ENCODE data around the gene MAF. TPM values are rescaled to one million over a fixed set of nuclear protein-coding genes. Genes with fewer than 3 reads are reported as not detected.

Gene MAF
- total and polyA plus RNA-seq, 12 donors: 7.2 to 114 (median 57.0) TPM

- H3K9me3 ChIP-seq (replicated peaks in 1 of 3): no peaks in the 10 kb centered on the region
- H3K36me3 ChIP-seq (replicated peaks in 1 of 2): no peaks in the 10 kb centered on the region
- no peak overlapping the region for H3K4me3 ChIP-seq
- H3K27me3 ChIP-seq: no peaks in the 10 kb centered on the region
- H3K27ac ChIP-seq: peak overlapping the region in 4 of 5 donors; percentile 15 to 84 (median 48)
- TF ChIP-seq, protein P1, sequence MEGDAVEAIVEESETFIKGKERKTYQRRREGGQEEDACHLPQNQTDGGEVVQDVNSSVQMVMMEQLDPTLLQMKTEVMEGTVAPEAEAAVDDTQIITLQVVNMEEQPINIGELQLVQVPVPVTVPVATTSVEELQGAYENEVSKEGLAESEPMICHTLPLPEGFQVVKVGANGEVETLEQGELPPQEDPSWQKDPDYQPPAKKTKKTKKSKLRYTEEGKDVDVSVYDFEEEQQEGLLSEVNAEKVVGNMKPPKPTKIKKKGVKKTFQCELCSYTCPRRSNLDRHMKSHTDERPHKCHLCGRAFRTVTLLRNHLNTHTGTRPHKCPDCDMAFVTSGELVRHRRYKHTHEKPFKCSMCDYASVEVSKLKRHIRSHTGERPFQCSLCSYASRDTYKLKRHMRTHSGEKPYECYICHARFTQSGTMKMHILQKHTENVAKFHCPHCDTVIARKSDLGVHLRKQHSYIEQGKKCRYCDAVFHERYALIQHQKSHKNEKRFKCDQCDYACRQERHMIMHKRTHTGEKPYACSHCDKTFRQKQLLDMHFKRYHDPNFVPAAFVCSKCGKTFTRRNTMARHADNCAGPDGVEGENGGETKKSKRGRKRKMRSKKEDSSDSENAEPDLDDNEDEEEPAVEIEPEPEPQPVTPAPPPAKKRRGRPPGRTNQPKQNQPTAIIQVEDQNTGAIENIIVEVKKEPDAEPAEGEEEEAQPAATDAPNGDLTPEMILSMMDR (IDR thresholded peaks at IDR 0.05): no peak
- no peak for TF ChIP-seq POLR2A (IDR thresholded peaks at IDR 0.05)
- intact Hi-C loops (cut with DNase I): no loop called here
- WGBS, 4 donors: 58 to 73% (median 62%) methylated on average over 7 of the region's 7 CpGs
- DNase-seq: peak in 3 of 7 donors; percentile 29 to 45 (median 37)
- peaks cover 8 to 39% of the 10 kb centered on the region in 2 donors for H3K4me1 ChIP-seq (replicated peaks in 1 of 2)
Observed at GRCh38 chr16:79593074-79593531, 7.4 kb downstream of the MAF start.

DNA sequence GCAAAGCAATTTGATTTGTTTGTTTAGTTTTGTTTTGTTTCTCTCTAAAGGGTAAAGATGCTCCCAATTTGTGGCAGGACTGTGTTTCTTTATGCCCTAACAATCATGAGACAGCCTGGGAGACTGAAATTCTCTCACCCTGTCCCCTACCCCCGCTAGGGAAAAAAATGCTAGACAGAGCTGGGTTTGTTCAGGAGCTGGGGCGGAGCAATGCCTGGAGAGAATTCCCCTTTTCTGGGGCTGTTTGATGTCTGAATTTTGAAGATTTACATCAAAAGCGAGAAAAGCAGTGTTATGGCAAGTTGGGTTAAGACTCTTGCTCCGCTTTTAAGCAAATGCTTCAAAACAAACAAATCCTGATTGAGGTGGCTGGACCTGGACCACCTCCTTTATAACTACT is 8.4 kb downstream of the MAF start:
- no peaks in the 10 kb centered on the region for H3K9me3 ChIP-seq (replicated peaks in 1 of 3)
- H3K36me3 ChIP-seq (replicated peaks in 1 of 2): no peaks in the 10 kb centered on the region
- peaks cover 8 to 39% of the 10 kb centered on the region in 2 donors for H3K4me1 ChIP-seq (replicated peaks in 1 of 2)
- no peak overlapping the region for H3K4me3 ChIP-seq
- H3K27me3 ChIP-seq: no peaks in the 10 kb centered on the region
- intact Hi-C loops (cut with DNase I): no loop called here
- H3K27ac ChIP-seq: peak overlapping the region in 4 of 5 donors; percentile 1 to 84 (median 20)
- WGBS, 4 donors: 84 to 91% (median 86%) methylated on average over 4 of the region's 4 CpGs
- no peak for TF ChIP-seq POLR2A (IDR thresholded peaks at IDR 0.05)
- TF ChIP-seq, protein P1 (IDR thresholded peaks at IDR 0.05): no peak
- DNase-seq: no peak

DNA sequence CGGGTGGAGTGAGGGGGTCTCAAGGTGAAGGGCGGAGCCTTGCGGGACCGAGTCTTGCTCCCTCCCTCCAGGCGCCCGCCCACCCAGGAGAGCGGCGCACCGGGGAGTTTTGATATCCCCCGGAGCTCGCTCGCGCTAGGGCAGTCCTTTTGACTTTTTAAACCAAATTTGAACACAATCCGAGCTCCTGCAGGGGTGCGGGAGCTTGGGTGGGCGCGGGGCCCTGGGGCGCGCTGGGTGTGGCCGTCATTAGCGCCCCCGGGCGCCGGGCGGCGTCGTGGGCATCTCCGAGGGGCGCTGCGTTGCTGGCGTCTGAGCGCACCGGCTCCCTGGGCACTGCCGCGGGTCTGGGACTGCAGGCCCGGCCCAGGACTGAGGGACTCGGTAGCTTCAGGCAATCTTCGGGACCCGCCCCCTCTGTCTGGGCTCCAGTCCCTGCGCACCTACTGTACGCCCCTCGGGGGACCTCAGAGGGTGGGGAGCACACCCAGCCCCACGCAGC is 10.9 kb downstream of the MAF start:
- Histone ChIP-seq H3K27ac (peak overlapping the region in 2 of 5 donors; percentile 36 to 54), H3K36me3 (replicated peaks in 1 of 2) (no peaks in the 10 kb centered on the region), H3K4me1 (replicated peaks in 1 of 2) (peaks cover 2 to 28% of the 10 kb centered on the region in 2 donors), H3K27me3 (no peaks in the 10 kb centered on the region), H3K9me3 (replicated peaks in 1 of 3) (no peaks in the 10 kb centered on the region), H3K4me3 (peak overlapping the region in 2 of 4 donors; percentile 50 to 53)
- DNase-seq: peak in 1 of 7 donors; percentile 29
- intact Hi-C loops (cut with DNase I): no loop called here
- no peak for TF ChIP-seq POLR2A (IDR thresholded peaks at IDR 0.05)
- TF ChIP-seq, protein P1 (IDR thresholded peaks at IDR 0.05): no peak
- WGBS, 4 donors: 8 to 18% (median 9%) methylated on average over 15 to 43 of the region's 43 CpGs

DNA sequence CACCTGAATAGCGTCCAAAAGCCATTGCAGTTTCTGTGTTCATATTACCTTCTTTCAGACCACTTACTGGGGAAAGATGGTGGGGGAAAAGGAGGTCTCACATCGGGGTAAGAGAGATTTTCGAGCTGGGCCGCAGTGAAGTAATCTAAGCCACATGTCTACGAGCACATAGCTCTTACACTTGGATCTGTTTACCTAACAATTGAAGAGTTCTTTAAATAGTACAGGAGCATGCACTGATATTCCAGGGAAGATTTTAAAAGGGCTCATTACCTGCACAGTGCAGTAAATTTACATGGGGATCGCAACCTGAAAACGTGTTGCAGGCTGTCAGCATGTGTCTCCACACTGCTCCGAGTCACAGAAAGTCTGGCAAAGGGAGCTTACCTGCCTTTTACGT is 12.6 kb downstream of the MAF start:
- Histone ChIP-seq H3K36me3 (replicated peaks in 1 of 2) (no peaks in the 10 kb centered on the region), H3K27me3 (no peaks in the 10 kb centered on the region), H3K4me3 (no peak overlapping the region), H3K4me1 (replicated peaks in 1 of 2) (peaks cover 0 to 23% of the 10 kb centered on the region in 2 donors), H3K9me3 (replicated peaks in 1 of 3) (no peaks in the 10 kb centered on the region), H3K27ac (no peak overlapping the region)
- no peak for DNase-seq
- 86 to 91% (median 91%) methylated on average over 9 of the region's 9 CpGs for WGBS, 4 donors
- intact Hi-C loops (cut with DNase I): no loop called here
- TF ChIP-seq, protein P1 (IDR thresholded peaks at IDR 0.05): no peak
- no peak for TF ChIP-seq POLR2A (IDR thresholded peaks at IDR 0.05)
